Left ventricle myocardium superior (tissue), 1 donor: ENCODE data around the gene CDH13. TPM values are rescaled to one million over a fixed set of nuclear protein-coding genes. Genes with fewer than 3 reads are reported as not detected.
"Not testable (repeated sequence)": the region's sequence is repeated elsewhere in the genome, so short reads cannot be mapped to it uniquely, and the experiment has no call there.

Source experiments
- ATAC-seq: fragments of 200-7000 bp; cut with Tn5 transposase; one replicate; pipeline ENCODE4 v1.9.1; 2020; ENCODE audit warnings: mild to moderate bottlenecking, moderate library complexity
- DNase-seq: peaks from one replicate; pipeline ENCODE4 v3.0.0-alpha.2; 2020
- intact Hi-C: fragments of 100-400 bp; cut with micrococcal nuclease; formaldehyde crosslinking; loops from one replicate; pipeline ENCODE4 v1.11.0; 2022
- total RNA-seq: library from RNA; stranded (reverse); fragmentation: NEBNext Ultra II Directional; extraction: Animal tissue kit (Norgen Biotek cat#: 25700); gene quantifications from one replicate; pipeline ENCODE4 v1.2.1, GENCODE V29; 2021
- donor health status: DM: no; HTN: yes; CAD: no; lungs with severe emphysema.

The CDH13 gene
- total RNA-seq, 1 donor from 2014 or later = 167 TPM

GRCh38 chr16:82891918-82892317 lies 265.1 kb downstream of the CDH13 start:
- DNase-seq (no peak), ATAC-seq (peak; percentile 21)
- intact Hi-C loops = no loop called here

DNA sequence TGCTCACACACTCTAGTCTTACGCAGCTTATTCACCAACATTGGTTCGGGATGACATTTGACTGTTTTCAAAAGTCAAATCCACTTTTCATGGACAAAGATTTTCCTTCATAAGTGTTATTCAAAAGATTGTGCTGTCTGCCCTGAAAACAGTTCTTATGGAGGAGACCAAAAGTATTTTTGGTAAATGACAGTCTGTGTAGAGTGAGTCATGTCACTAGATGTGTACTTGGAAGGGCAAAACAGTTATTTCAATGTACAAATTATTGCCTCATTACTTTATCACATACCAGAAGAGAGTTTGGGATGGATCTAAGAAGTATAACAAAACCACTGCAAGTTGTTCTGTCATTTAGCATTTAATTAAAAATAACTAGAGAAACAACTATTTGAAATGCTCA lies 265.6 kb downstream of the CDH13 start:
- intact Hi-C loops = no loop called here
- peak; percentile 70 for ATAC-seq
- DNase-seq = no peak

DNA sequence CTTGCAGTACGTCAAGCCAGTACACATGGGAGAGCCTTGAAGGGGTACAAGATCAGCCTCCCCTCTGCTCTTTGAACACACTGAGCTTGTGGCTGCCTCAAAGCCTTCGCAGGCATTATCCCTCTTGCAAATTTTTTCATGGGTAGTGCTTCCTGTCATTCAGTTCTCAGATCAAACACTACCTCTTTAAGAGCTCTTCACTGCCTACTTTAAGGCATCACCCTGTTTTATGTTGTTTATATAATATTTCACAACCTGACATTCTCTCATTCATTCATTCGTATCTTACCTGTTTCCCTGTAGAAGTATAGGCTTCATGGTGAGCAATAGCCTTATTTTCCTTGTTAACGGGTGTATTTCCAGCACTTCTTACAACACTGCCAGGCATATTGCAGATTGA lies 269.1 kb downstream of the CDH13 start:
- intact Hi-C loops = no loop called here
- DNase-seq = no peak
- no peak for ATAC-seq

DNA sequence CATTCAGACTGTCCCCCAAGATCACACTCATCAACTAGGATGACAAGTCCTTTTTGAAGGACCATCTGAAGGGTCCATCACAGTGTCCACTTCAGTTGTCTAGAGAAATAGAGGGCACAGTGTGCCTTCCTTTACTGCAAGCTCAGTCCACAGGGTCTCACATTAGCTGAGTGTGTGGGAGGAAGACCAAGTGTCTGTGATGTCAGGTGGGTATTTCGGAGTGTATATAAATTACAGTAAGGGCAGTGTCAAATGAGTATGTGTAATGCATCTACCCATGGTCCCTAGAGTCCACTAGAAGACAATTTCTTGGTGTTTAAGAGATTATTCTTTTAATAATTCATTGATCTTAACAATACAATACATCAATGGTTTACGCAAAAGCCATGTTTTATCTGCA lies 272.2 kb downstream of the CDH13 start:
- no peak for DNase-seq
- ATAC-seq = no peak
- intact Hi-C loops = no loop called here

DNA sequence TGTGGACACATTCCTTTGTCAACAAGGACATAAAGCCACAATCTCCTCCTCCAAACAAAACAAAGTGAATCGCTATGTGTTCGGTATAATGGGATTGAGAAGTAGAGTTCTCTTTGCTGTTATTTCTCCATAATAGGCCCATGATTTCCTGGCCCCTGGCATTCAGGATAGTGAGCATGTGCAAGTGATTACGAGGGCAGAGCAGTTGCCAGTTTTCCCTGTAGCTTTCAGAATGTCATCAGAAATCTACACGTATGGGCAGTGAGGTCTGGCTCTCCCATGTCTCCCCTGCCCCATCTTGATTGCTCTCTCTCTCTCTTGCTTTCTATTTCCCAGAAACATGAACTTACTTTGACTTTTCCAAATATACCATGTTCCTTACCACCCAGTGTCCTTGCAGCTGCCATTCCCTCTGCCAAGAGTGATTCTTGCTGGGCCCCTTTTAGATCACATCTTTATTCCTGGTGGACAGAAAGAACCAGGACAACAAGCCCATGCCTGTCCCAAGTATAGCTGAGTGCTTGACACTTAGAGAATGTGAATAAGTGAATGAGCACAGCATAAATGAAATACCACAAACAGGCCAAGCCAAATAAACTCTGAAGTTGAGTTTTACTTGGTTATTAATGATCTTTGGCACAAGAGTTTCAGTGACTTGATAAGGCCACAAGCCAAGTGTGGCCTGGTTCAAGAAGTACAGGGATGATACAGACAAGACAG lies 273.1 kb downstream of the CDH13 start:
- intact Hi-C loops = no loop called here
- ATAC-seq = peak; percentile 35
- no peak for DNase-seq

GRCh38 chr16:82900559-82900958 lies 273.8 kb downstream of the CDH13 start:
- no peak for DNase-seq
- intact Hi-C loops = no loop called here
- no peak for ATAC-seq

- intact Hi-C loops = no loop called here
- no peak for DNase-seq
- no peak for ATAC-seq
Measured at GRCh38 chr16:82911925-82912324, 285.2 kb downstream of the CDH13 start.

DNA sequence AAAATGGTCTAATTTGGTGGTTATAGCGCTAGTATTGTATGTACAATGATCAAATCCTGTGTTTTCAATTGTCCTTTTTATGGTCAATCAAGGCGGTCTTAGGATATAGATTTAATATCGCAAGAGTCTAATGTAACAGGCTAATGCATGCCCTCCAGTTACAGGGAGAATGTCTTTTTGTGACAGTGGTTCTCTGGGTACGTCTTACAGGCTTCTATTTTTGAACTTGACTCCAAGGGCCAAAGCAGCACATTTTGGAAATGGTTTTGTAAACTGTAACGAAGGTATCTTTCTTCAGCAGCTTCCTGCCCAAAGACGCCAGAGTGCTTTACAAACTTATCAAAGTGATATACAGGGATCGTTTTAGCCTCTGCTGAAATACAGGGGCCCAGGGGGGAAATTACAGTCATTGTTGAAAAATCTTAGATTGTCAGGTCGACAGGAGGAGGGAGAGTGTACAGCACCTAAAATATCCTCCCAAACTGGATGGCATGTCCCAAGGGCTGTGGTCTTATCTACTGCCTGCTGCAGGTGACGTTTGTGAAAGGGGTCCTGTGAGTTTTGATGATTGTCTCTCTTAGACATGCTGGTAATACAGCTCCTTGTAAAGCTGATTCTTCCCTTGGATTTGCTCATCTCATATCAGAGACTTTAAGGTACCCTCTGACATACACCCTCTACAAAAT lies 288.5 kb downstream of the CDH13 start:
- ATAC-seq = peak; percentile 72
- intact Hi-C loops = no loop called here
- DNase-seq = no peak

DNA sequence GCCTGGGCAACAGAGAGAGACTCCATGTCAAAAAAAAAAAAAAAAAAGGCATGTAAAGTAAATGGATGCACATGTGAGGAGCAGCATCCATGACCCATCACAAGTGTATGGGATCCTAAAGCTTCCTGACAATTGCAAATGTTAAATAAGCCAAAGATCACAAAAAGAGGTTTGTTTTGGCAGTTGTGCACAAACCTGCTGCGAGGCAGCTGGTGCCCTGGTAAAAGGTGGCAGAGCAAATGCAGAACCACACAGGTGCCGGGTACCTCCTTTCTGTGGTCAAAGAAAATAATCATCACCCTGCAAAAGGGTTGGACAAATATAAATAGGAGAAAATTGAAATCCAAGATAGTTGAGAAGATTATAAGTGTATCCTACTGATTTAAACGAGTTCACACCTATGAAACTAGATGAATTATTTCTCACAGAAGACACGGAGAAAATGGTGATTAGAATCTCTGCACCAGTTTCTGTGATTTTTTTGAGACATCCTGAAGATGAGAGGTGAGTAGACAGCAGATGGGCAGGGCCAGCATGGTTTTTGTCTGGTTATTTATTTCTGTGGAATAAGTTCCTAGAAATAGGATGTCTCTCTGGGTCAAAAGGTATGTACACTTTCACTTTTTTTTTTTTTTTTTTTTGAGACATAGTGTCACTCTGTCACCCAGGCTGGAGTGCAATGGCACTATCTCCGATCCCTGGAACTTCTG lies 291.3 kb downstream of the CDH13 start:
- DNase-seq (no peak), ATAC-seq (no peak)
- intact Hi-C loops = no loop called here

DNA sequence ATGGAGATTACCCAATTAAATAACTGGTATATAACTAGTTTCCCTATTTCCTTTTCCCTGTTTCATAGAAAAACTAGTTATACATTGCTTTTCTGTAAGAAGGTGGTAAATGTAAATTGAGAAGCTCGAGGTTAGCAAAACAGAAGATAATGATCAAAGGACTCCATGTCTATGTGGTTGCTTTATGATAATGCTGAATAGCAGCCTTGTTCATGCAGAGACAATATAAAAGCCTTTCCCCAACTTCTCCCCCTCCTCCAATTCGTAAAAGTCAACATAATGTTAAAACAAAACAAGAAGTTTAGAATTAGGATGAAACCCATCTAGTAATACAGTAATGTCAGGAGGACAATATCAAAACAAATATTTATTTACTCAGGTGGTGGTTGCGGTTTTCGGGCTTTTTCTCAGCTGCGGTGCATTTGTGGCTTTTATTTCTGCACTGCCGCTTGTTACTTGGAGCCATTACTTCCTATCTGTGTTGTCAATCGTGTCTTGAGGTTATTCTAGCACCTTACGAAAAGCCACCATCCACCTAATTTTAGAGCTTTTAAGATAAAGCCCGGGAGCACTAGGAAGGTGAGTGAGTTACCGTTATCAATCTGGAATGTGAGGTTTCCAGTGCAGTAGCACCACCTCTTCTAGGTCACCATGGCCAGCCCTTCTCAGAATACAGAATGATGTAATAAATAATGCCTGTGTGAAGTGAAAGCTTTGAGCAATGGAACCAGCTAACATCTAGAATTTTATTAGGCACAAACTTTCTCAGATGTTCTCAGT lies 297.5 kb downstream of the CDH13 start:
- DNase-seq = no peak
- intact Hi-C loops = no loop called here
- peak; percentile 81 for ATAC-seq

DNA sequence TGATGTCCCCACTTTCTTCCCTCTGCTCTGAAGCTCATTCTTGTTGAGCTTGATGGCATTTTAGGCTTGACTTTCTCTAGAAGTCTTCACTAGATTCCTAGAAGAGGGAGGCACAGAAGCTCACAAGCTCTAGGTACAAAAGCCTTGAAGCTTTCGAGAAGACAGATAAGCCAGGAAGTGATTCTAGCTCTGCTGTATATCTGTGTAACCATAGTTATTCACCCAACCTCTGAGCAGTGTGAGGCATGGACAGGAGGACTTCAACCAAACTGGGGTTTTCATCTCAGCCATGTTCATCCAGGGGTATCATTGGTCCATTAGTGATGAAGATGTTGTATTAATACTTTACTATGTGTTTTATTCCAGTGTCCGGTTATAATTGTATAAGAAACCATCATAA lies 299.7 kb downstream of the CDH13 start:
- intact Hi-C loops = no loop called here
- DNase-seq (no peak), ATAC-seq (no peak)

DNA sequence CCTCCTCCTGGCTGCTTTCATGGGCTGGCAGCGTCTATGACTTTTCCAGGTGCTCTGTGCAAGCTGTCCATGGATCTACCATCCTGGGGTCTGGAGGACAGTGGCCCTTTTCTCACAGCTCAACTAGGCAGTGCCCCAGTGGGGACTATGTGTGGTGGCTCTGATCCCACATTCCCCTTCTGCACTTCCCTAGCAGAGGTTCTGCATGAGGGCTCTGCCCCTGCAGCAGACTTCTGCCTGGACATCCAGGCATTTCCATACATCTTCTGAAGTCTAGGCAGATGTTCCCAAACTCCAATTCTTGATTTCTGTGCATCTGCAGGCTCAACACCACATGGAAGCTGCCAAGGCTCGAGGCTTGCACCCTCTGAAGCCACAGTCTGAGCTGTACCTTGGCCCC lies 307.2 kb downstream of the CDH13 start:
- DNase-seq, intact Hi-C loops, ATAC-seq: not testable (repeated sequence)

- DNase-seq = no peak
- ATAC-seq = no peak
- intact Hi-C loops = no loop called here
Measured at GRCh38 chr16:82935766-82936165, 309.0 kb downstream of the CDH13 start.

DNA sequence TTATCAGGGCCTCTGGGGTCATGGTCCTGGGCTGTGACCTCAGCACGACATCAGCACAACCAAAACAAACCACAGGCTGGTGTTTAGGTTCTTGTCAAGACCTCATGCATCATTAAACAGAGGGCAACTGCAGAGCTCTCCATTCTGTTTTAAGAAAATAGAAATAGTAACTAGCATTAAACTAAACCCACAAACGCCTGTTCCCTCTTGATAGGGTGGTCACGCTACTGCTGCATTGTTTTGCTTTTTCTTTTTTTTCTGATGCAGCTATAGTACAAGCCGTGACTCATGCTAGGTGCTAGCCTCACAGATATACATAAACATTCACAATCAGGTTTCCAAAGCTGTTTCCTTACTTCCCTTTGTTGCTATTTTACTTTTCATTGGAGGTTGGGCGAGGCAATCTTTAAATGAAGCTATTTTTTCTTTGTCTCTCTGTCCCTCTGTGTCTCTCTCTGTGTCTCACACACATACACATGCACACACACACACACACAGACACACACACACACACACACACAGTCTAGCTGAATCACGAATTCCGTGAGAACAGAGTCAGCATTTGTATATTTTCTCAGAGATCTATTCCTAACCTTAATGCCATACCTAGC lies 310.3 kb downstream of the CDH13 start:
- intact Hi-C loops = no loop called here
- ATAC-seq (no peak), DNase-seq (no peak)

DNA sequence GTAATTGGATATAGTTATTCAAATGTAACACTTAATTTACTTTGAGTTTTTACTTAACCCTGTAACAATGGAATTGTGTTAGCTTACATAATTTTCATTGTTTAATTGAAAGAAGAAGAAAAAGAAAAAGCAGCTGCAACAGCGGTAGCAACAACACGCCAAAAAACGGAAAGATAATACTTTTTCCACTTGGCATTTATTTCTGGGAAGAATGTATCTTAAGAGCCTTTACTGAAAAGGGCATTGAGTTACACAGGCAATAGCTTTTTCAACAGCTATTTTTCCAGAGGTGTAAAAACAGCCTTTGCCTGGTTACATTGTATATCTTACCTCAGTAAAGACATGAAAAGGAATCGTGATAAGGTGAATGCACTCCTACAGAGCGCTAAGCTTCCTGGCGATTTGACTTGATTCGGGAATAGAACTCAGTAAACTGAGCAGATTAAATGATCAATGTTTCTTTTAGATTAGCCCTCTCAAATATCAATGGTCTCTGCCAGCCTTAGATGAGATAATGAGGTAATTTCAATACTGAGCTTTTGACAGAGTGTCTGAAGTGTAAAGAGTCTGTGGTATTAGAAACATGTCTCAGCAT lies 311.3 kb downstream of the CDH13 start:
- intact Hi-C loops = no loop called here
- DNase-seq = no peak
- no peak for ATAC-seq

GRCh38 chr16:82943371-82943770 lies 316.6 kb downstream of the CDH13 start:
- ATAC-seq (no peak), DNase-seq (no peak)
- intact Hi-C loops = no loop called here

GRCh38 chr16:82945420-82946101 lies 318.8 kb downstream of the CDH13 start:
- DNase-seq = no peak
- intact Hi-C loops = no loop called here
- no peak for ATAC-seq

GRCh38 chr16:82947698-82948097 lies 320.9 kb downstream of the CDH13 start:
- no peak for ATAC-seq
- intact Hi-C loops = no loop called here
- DNase-seq = no peak
